Ishikawa (cell line): ENCODE data around the gene LUZP2.

Source experiments
- CEBPB ChIP-seq: IDR thresholded peaks from 2 replicates; pipeline ENCODE4 v1.6.1; 2012
- CREB1 ChIP-seq: IDR thresholded peaks from 2 replicates; pipeline ENCODE4 v1.6.1; 2012; ENCODE audit warnings: low read depth
- EGR1 ChIP-seq: IDR thresholded peaks from 2 replicates; pipeline ENCODE4 v1.6.1; 2012
- EP300 ChIP-seq: IDR thresholded peaks from 2 replicates; pipeline ENCODE4 v1.6.1; 2012; ENCODE audit warnings: borderline replicate concordance
- FOXM1 ChIP-seq: IDR thresholded peaks from 2 replicates; pipeline ENCODE4 v1.6.1; 2012; ENCODE audit warnings: low read depth, borderline replicate concordance
- NFIC ChIP-seq: IDR thresholded peaks from 2 replicates; pipeline ENCODE4 v1.6.1; 2012
- RAD21 ChIP-seq: IDR thresholded peaks from 2 replicates; pipeline ENCODE4 v1.6.1; 2012; ENCODE audit warnings: low read depth
- REST ChIP-seq: IDR thresholded peaks from 2 replicates; pipeline ENCODE4 v1.6.1; 2012; ENCODE audit warnings: low read depth, mild to moderate bottlenecking
- TAF1 ChIP-seq: IDR thresholded peaks from 2 replicates; pipeline ENCODE4 v1.6.1; 2012; ENCODE audit warnings: low read depth, mild to moderate bottlenecking
- TCF12 ChIP-seq: IDR thresholded peaks from 2 replicates; pipeline ENCODE4 v1.6.1; 2012; ENCODE audit warnings: low read depth
- TEAD4 ChIP-seq: IDR thresholded peaks from 2 replicates; pipeline ENCODE4 v1.6.1; 2012
- USF1 ChIP-seq: IDR thresholded peaks from 2 replicates; pipeline ENCODE4 v1.6.1; 2012
- YY1 ChIP-seq: IDR thresholded peaks from 2 replicates; pipeline ENCODE4 v1.6.1; 2012; ENCODE audit warnings: low read depth
- ZBTB7A ChIP-seq: IDR thresholded peaks from 2 replicates; pipeline ENCODE4 v1.6.1; 2012; ENCODE audit warnings: low read depth
- TF ChIP-seq, protein P1 (sequence below): IDR thresholded peaks from 2 replicates; pipeline ENCODE4 v1.6.1; 2012

LUZP2 gene

DNA sequence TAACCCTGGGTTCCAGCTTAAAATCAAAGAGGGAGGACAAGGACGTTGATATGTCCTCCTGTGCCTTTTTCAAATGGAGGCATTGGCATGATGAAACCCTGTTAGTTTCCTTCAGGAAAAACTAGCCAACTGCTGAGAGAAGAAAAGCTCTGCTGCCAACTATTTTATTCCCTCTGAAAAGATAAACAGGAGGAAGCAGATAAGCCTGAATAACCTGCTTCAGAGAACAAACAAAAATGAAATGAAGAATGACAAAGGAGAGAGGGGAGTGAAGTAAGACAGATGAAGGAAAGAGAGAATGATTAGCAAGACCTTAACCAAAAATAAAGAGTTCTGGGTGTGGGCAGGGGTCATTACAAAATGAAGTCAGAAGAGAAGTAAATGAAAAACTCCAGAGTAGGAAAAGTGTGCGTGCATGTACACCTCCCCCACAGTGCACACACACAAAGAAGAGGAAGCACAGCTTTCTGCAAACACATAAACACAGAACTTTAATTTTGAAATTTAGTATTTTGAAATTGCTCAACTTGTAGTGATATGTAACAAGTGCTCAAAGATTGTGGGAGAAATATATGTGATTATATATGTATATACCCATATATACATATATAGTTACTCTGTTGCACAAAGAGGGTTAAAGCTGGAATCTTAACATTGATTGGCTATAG, 332.2 kb downstream of the LUZP2 start:
- TF ChIP-seq NFIC (no peak), TCF12 (no peak), CEBPB (no peak), YY1 (no peak), EP300 (no peak), TEAD4 (no peak), RAD21 (no peak), EGR1 (no peak), CREB1 (no peak), TAF1 (no peak), USF1 (no peak), ZBTB7A (no peak), REST (no peak), FOXM1 (no peak)
- TF ChIP-seq, protein P1, sequence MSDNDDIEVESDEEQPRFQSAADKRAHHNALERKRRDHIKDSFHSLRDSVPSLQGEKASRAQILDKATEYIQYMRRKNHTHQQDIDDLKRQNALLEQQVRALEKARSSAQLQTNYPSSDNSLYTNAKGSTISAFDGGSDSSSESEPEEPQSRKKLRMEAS, result no peak

DNA sequence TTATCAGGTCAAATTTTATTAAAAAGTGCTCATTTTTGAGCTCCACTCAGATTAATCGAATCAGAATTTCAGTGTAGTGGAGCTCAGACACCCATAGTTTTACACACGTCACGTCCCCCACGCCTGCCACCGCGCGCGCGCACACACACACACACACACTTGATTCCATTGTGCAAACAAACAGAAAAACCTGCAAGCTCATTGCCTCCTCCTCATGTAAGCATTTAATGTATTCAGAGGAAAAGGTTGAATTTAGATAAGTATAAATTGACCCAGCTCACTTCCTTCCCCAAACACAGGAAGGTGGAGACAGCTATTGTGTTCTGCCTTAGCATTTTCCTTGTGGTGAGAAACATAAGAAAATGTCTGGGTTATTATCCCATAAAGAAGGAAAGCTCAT, 336.7 kb downstream of the LUZP2 start:
- no peak for TF ChIP-seq EP300

GRCh38 chr11:24837112-24837511, 340.3 kb downstream of the LUZP2 start:
- TF ChIP-seq YY1, result no peak
- no peak for TF ChIP-seq ZBTB7A
- TF ChIP-seq TAF1, result no peak
- no peak for TF ChIP-seq EGR1
- TF ChIP-seq, protein P1, result no peak
- TF ChIP-seq FOXM1, result no peak
- no peak for TF ChIP-seq NFIC
- TF ChIP-seq USF1, result no peak
- no peak for TF ChIP-seq EP300
- no peak for TF ChIP-seq RAD21
- no peak for TF ChIP-seq TEAD4
- TF ChIP-seq CEBPB, result no peak

DNA sequence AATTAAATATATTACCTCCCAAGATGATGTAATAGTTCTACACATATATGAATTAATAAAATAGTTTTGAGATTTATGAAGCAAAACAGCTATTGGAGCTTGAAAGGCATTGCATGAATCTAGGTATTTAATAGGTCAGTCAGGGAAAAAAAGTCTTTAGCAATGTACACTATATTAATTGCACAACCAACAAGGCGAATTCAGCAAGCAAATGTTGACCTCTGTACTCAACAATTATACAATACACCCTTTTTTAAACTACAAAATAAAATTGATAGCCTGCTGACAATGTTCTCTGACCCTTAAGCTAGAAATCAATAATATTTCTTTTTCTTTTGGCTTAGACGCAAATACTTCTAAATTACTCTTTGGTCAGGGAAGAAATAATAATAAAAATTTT, 345.5 kb downstream of the LUZP2 start:
- no peak for TF ChIP-seq CEBPB
- no peak for TF ChIP-seq YY1
- no peak for TF ChIP-seq NFIC
- no peak for TF ChIP-seq EP300
- TF ChIP-seq, protein P1, result no peak
- no peak for TF ChIP-seq TCF12
- no peak for TF ChIP-seq TEAD4
- TF ChIP-seq TAF1, result no peak
- TF ChIP-seq EGR1, result no peak
- TF ChIP-seq USF1, result no peak
- no peak for TF ChIP-seq FOXM1
- TF ChIP-seq RAD21, result no peak
- no peak for TF ChIP-seq CREB1

- TF ChIP-seq CREB1 (no peak), CEBPB (no peak), REST (no peak), ZBTB7A (no peak), RAD21 (no peak), EGR1 (no peak), FOXM1 (no peak), YY1 (no peak)
- TF ChIP-seq, protein P1, result no peak
These were observed 347.6 kb downstream of the LUZP2 start for GRCh38 chr11:24844406-24844805.
